GM23338 (cell line): ENCODE measurements around the gene PPM1L. TPM values are rescaled to one million over a fixed set of nuclear protein-coding genes. Genes with fewer than 3 reads are reported as not detected.

Source experiments
- ATAC-seq: fragments of 200-7000 bp; cut with Tn5 transposase; 3 replicates; pipeline ENCODE4 v1.9.1; 2020
- DNase-seq: peaks from one replicate; pipeline ENCODE4 v3.0.0-alpha.2; 2015; ENCODE audit warnings: low spot score
- H2AFZ ChIP-seq: fragments of 200-600 bp; sonication (generic); 2 replicates; pipeline ENCODE4 v1.8.0; 2016; ENCODE audit warnings: antibody characterized with exemption, mild to moderate bottlenecking, moderate library complexity
- H3F3A ChIP-seq: fragments of 200-600 bp; sonication (generic); replicated peaks from 2 replicates; pipeline ENCODE4 v1.8.0; 2017; ENCODE audit warnings: antibody characterized with exemption, mixed run types, low read depth
- H3K27ac ChIP-seq: fragments of 200-600 bp; sonication (generic); 2 replicates; pipeline ENCODE4 v1.6.1; 2016; ENCODE audit warnings: low read depth
- H3K27me3 ChIP-seq: fragments of 200-600 bp; sonication (generic); 2 replicates; pipeline ENCODE4 v1.8.0; 2016; ENCODE audit warnings: mild to moderate bottlenecking, mixed run types, moderate library complexity; ENCODE audit not compliant: insufficient read depth
- H3K36me3 ChIP-seq: fragments of 200-600 bp; sonication (generic); 2 replicates; pipeline ENCODE4 v1.8.0; 2016; ENCODE audit warnings: mild to moderate bottlenecking; ENCODE audit not compliant: insufficient read depth
- H3K4me1 ChIP-seq: fragments of 200-600 bp; sonication (generic); 2 replicates; pipeline ENCODE4 v1.8.0; 2016; ENCODE audit warnings: mild to moderate bottlenecking, moderate library complexity; ENCODE audit not compliant: insufficient read depth
- H3K4me2 ChIP-seq: fragments of 200-600 bp; sonication (generic); 2 replicates; pipeline ENCODE4 v1.7.1; 2017; ENCODE audit warnings: mixed run types
- H3K4me3 ChIP-seq: fragments of 200-600 bp; sonication (generic); 2 replicates; pipeline ENCODE4 v1.6.1; 2016; ENCODE audit warnings: mixed run types
- H3K79me2 ChIP-seq: fragments of 200-600 bp; sonication (generic); replicated peaks from 2 replicates; pipeline ENCODE4 v1.8.0; 2017; ENCODE audit warnings: mild to moderate bottlenecking; ENCODE audit not compliant: insufficient read depth
- H3K9me2 ChIP-seq: fragments of 200-600 bp; sonication (generic); 2 replicates; pipeline ENCODE4 v1.8.0; 2017; ENCODE audit not compliant: insufficient read depth
- H4K20me1 ChIP-seq: fragments of 200-600 bp; sonication (generic); replicated peaks from 2 replicates; pipeline ENCODE4 v1.8.0; 2017; ENCODE audit warnings: mild to moderate bottlenecking; ENCODE audit not compliant: insufficient read depth
- H3K27ac Mint-ChIP-seq: 2 replicates; pipeline ENCODE4 v1.8.0; 2020; ENCODE audit warnings: inconsistent platforms, mild to moderate bottlenecking, moderate library complexity, mixed read lengths
- H3K27me3 Mint-ChIP-seq: 3 replicates; pipeline ENCODE4 v1.8.0; 2022; ENCODE audit warnings: low read depth, mild to moderate bottlenecking, moderate library complexity, mixed read lengths, inconsistent platforms; ENCODE audit not compliant: insufficient read depth, poor library complexity
- H3K36me3 Mint-ChIP-seq: 3 replicates; pipeline ENCODE4 v1.8.0; 2021; ENCODE audit warnings: low read depth, mild to moderate bottlenecking, inconsistent platforms, moderate library complexity, mixed read lengths
- H3K4me1 Mint-ChIP-seq: 3 replicates; pipeline ENCODE4 v1.8.0; 2020; ENCODE audit warnings: mild to moderate bottlenecking, inconsistent platforms, mixed read lengths
- H3K4me3 Mint-ChIP-seq: 3 replicates; pipeline ENCODE4 v1.8.0; 2021; ENCODE audit warnings: moderate library complexity, mild to moderate bottlenecking, inconsistent platforms, mixed read lengths
- H3K9me3 Mint-ChIP-seq: 3 replicates; pipeline ENCODE4 v1.8.0; 2020; ENCODE audit warnings: moderate library complexity, mild to moderate bottlenecking, inconsistent platforms, mixed read lengths
- CREB1 ChIP-seq: fragments of 250-450 bp; sonication (Bioruptor Pico); IDR thresholded peaks from 2 replicates; pipeline ENCODE4 v1.5.0; 2020; ENCODE audit warnings: low read depth, mild to moderate bottlenecking, moderate library complexity
- EZH2phosphoT487 ChIP-seq: fragments of 200-600 bp; sonication (generic); IDR thresholded peaks from one replicate; pipeline ENCODE4 v1.8.1; 2018; ENCODE audit warnings: antibody characterized with exemption; ENCODE audit not compliant: unreplicated experiment
- JUNB ChIP-seq: IDR thresholded peaks from one replicate; pipeline ENCODE4 v1.6.1; 2016; ENCODE audit warnings: antibody characterized with exemption; ENCODE audit not compliant: unreplicated experiment
- NANOG ChIP-seq: IDR thresholded peaks from 2 replicates; pipeline ENCODE4 v1.6.1; 2016; ENCODE audit warnings: antibody characterized with exemption, borderline replicate concordance
- STAT1 ChIP-seq: IDR thresholded peaks from one replicate; pipeline ENCODE4 v1.6.1; 2016; ENCODE audit warnings: antibody characterized with exemption; ENCODE audit not compliant: unreplicated experiment
- ZNF114 ChIP-seq: fragments of 250-450 bp; sonication (Bioruptor Pico); IDR thresholded peaks from 2 replicates; pipeline ENCODE4 v1.5.0; 2020; ENCODE audit warnings: mild to moderate bottlenecking, moderate library complexity
- ZNF331 ChIP-seq: fragments of 250-450 bp; sonication (Bioruptor Pico); IDR thresholded peaks from 2 replicates; pipeline ENCODE4 v1.5.0; 2020; ENCODE audit warnings: low read depth, mild to moderate bottlenecking, moderate library complexity
- polyA plus RNA-seq: library from polyadenylated mRNA; unstranded; fragments of >200 nt; fragmentation: Nextera tagmentation; extraction: Ambion mirVana; gene quantifications from 2 replicates; pipeline ENCODE4 v1.2.1, GENCODE V29; 2016
- total RNA-seq: library from RNA; depleted of rRNA; stranded (reverse); fragments of >200 nt; shearing (Covaris generic); gene quantifications from 2 replicates; pipeline ENCODE4 v1.2.3, GENCODE V29; 2014
- TF ChIP-seq, protein P1 (sequence below), 2 experiments: fragments of 200-600 bp in 1 of 2; sonication (generic) in 1 of 2; conservative IDR thresholded peaks; 2 replicates each; pipeline versions ENCODE4 v1.5.1 to v1.6.1; 2016 to 2017; ENCODE audit warnings: antibody characterized with exemption in 2 of 2, low read depth in 2 of 2, mild to moderate bottlenecking in 2 of 2, moderate library complexity in 1 of 2
- TF ChIP-seq, protein P2 (sequence below): IDR thresholded peaks from 2 replicates; pipeline ENCODE4 v1.6.1; 2016; ENCODE audit warnings: antibody characterized with exemption
- TF ChIP-seq, protein P3 (sequence below): fragments of 250-450 bp; sonication (Bioruptor Pico); IDR thresholded peaks from 2 replicates; pipeline ENCODE4 v1.5.0; 2020; ENCODE audit warnings: mild to moderate bottlenecking, moderate library complexity

PPM1L gene
- total and polyA plus RNA-seq, 2 experiments from 2014 or later: 3.9 to 26.4 TPM

DNA sequence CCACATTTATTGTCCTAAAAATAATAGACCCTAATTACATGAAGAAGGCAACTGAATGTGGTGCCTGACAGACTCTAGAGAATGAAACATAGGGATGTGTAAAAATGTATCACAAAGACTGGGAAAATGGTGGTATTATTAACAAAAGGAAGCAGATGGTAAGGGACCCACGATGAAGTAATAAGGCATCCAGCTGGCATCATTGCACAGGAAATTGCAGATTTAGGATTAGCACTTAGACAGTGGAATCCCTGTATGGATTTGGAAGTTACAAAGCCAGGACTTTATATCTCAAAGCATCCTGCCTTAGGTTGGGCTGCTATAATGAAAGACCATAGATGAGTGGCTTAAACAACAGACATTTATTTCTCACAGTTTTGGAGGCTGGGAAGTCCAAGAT is 104.3 kb downstream of the PPM1L start (continued):
- TF ChIP-seq, protein P1, sequence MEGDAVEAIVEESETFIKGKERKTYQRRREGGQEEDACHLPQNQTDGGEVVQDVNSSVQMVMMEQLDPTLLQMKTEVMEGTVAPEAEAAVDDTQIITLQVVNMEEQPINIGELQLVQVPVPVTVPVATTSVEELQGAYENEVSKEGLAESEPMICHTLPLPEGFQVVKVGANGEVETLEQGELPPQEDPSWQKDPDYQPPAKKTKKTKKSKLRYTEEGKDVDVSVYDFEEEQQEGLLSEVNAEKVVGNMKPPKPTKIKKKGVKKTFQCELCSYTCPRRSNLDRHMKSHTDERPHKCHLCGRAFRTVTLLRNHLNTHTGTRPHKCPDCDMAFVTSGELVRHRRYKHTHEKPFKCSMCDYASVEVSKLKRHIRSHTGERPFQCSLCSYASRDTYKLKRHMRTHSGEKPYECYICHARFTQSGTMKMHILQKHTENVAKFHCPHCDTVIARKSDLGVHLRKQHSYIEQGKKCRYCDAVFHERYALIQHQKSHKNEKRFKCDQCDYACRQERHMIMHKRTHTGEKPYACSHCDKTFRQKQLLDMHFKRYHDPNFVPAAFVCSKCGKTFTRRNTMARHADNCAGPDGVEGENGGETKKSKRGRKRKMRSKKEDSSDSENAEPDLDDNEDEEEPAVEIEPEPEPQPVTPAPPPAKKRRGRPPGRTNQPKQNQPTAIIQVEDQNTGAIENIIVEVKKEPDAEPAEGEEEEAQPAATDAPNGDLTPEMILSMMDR (conservative IDR thresholded peaks at IDR 0.05; ENCODE audit: low read depth in 2 of 2): no peak
- TF ChIP-seq EZH2phosphoT487: no peak

DNA sequence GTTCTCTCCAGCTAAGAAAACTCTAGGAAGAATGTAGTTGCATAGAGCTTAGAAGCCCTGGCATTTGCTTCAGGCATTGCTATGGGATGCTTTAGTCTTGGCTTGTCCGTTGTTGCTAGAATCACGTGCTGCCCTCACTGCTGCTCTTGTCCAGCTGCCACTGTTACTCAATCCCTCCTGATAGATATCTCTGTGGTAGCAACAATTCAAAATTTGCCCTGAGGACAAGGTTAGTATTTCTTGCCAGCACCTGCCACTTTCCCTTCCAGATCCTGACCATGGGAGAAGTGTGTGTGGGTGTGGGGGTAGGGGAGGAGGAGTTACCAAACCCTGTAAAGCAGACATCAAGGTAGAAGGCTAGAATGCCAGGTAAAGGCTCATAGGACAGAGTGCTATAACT is 113.8 kb downstream of the PPM1L start:
- no peak for DNase-seq
- H3K27ac Mint-ChIP-seq: no peak overlapping the region
- H3K9me3 Mint-ChIP-seq: no peaks in the 10 kb centered on the region
- H3K4me1 ChIP-seq: peaks cover 6% of the 10 kb centered on the region; the same call in 1 of the 2 replicates
- no peaks in the 10 kb centered on the region for H3K27me3 ChIP-seq
- H2AFZ ChIP-seq: no peak overlapping the region
- no peaks in the 10 kb centered on the region for H3K36me3 ChIP-seq
- H3F3A ChIP-seq: no peaks in the 10 kb centered on the region
- H3K4me3 Mint-ChIP-seq: no peak overlapping the region
- no peaks in the 10 kb centered on the region for H3K36me3 Mint-ChIP-seq
- no peak overlapping the region for H3K27ac ChIP-seq
- peaks cover 3% of the 10 kb centered on the region; the same call in 1 of the 2 replicates for H4K20me1 ChIP-seq
- H3K4me2 ChIP-seq: no peak overlapping the region
- H3K9me2 ChIP-seq: no peaks in the 10 kb centered on the region
- peak; percentile 47 for ATAC-seq
- no peaks in the 10 kb centered on the region for H3K79me2 ChIP-seq
- H3K27me3 Mint-ChIP-seq: no peaks in the 10 kb centered on the region
- H3K4me3 ChIP-seq: no peak overlapping the region
- H3K4me1 Mint-ChIP-seq: peaks cover 15% of the 10 kb centered on the region; the same call in 2 of the 3 replicates
- TF ChIP-seq, protein P2, sequence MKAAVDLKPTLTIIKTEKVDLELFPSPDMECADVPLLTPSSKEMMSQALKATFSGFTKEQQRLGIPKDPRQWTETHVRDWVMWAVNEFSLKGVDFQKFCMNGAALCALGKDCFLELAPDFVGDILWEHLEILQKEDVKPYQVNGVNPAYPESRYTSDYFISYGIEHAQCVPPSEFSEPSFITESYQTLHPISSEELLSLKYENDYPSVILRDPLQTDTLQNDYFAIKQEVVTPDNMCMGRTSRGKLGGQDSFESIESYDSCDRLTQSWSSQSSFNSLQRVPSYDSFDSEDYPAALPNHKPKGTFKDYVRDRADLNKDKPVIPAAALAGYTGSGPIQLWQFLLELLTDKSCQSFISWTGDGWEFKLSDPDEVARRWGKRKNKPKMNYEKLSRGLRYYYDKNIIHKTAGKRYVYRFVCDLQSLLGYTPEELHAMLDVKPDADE: no peak
- TF ChIP-seq ZNF114: no peak
- TF ChIP-seq, protein P3, sequence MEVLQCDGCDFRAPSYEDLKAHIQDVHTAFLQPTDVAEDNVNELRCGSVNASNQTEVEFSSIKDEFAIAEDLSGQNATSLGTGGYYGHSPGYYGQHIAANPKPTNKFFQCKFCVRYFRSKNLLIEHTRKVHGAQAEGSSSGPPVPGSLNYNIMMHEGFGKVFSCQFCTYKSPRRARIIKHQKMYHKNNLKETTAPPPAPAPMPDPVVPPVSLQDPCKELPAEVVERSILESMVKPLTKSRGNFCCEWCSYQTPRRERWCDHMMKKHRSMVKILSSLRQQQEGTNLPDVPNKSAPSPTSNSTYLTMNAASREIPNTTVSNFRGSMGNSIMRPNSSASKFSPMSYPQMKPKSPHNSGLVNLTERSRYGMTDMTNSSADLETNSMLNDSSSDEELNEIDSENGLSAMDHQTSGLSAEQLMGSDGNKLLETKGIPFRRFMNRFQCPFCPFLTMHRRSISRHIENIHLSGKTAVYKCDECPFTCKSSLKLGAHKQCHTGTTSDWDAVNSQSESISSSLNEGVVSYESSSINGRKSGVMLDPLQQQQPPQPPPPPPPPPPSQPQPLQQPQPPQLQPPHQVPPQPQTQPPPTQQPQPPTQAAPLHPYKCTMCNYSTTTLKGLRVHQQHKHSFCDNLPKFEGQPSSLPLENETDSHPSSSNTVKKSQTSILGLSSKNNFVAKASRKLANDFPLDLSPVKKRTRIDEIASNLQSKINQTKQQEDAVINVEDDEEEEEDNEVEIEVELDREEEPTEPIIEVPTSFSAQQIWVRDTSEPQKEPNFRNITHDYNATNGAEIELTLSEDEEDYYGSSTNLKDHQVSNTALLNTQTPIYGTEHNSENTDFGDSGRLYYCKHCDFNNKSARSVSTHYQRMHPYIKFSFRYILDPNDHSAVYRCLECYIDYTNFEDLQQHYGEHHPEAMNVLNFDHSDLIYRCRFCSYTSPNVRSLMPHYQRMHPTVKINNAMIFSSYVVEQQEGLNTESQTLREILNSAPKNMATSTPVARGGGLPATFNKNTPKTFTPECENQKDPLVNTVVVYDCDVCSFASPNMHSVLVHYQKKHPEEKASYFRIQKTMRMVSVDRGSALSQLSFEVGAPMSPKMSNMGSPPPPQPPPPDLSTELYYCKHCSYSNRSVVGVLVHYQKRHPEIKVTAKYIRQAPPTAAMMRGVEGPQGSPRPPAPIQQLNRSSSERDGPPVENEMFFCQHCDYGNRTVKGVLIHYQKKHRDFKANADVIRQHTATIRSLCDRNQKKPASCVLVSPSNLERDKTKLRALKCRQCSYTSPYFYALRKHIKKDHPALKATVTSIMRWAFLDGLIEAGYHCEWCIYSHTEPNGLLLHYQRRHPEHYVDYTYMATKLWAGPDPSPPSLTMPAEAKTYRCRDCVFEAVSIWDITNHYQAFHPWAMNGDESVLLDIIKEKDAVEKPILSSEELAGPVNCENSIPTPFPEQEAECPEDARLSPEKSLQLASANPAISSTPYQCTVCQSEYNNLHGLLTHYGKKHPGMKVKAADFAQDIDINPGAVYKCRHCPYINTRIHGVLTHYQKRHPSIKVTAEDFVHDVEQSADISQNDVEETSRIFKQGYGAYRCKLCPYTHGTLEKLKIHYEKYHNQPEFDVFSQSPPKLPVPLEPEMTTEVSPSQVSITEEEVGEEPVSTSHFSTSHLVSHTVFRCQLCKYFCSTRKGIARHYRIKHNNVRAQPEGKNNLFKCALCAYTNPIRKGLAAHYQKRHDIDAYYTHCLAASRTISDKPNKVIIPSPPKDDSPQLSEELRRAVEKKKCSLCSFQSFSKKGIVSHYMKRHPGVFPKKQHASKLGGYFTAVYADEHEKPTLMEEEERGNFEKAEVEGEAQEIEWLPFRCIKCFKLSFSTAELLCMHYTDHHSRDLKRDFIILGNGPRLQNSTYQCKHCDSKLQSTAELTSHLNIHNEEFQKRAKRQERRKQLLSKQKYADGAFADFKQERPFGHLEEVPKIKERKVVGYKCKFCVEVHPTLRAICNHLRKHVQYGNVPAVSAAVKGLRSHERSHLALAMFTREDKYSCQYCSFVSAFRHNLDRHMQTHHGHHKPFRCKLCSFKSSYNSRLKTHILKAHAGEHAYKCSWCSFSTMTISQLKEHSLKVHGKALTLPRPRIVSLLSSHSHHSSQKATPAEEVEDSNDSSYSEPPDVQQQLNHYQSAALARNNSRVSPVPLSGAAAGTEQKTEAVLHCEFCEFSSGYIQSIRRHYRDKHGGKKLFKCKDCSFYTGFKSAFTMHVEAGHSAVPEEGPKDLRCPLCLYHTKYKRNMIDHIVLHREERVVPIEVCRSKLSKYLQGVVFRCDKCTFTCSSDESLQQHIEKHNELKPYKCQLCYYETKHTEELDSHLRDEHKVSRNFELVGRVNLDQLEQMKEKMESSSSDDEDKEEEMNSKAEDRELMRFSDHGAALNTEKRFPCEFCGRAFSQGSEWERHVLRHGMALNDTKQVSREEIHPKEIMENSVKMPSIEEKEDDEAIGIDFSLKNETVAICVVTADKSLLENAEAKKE (CRISPR knock-in tag): no peak
- no peak for TF ChIP-seq JUNB
- no peak for TF ChIP-seq CREB1
- no peak for TF ChIP-seq EZH2phosphoT487
- TF ChIP-seq, protein P1 (conservative IDR thresholded peaks at IDR 0.05; ENCODE audit: low read depth in 2 of 2): no peak
- no peak for TF ChIP-seq ZNF331
- no peak for TF ChIP-seq STAT1
- TF ChIP-seq NANOG: no peak
